ENCODE measurements around the gene B3GNT3. TPM values are rescaled to one million over a fixed set of nuclear protein-coding genes. Genes with fewer than 3 reads are reported as not detected.

B3GNT3 gene
- total and polyA plus RNA-seq, 2 of the 4 experiments (the other 2 are of a cell fraction) = not detected

DNA sequence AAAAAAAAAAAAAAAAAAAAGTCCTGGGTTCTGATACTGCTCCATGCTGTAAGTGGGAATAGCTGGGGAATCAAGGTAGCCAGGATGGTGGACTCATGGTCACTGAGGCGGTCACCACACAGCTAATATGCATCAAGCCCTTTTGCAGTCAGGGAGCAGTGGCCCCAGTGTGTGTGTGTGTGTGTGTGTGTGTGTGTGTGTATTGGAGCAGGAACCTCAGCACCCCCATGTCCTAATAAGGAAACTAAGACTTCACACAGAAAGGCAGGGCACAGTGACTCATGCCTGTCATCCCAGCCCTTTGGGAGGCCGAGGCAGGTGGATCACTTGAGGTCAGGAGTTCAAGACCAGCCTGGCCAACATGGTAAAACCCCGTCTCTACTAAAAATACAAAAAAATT lies 12.0 kb downstream of the B3GNT3 start:
- Histone ChIP-seq H4K91ac (ENCODE audit: insufficient read depth, low read depth, low read length) (no peak overlapping the region), H3K36me3 (ENCODE audit: control insufficient read depth, insufficient read depth, low read length) (no peaks in the 10 kb centered on the region), H3K14ac (replicated peaks; ENCODE audit: low read depth, low read length) (no peak overlapping the region), H2BK120ac (ENCODE audit: low read depth, low read length) (no peak overlapping the region), H3K23ac (ENCODE audit: low read depth, low read length) (no peak overlapping the region), H3K9ac (ENCODE audit: low read depth, low read length) (no peak overlapping the region), H3K4ac (ENCODE audit: low read depth, low read length) (no peak overlapping the region), H3K18ac (ENCODE audit: low read depth, low read length) (no peak overlapping the region), H2BK5ac (ENCODE audit: low read depth, low read length, poor library complexity, severe bottlenecking) (no peak overlapping the region), H3K9me3 (ENCODE audit: control insufficient read depth, insufficient read depth, low read length) (peaks cover 2% of the 10 kb centered on the region; the same call in 1 of the 2 replicates), H3K4me1 (ENCODE audit: control insufficient read depth, insufficient read depth, low read length) (no peaks in the 10 kb centered on the region), H4K8ac (ENCODE audit: low read depth in 2 of 2, low read length in 2 of 2) (no peak overlapping the region), H4K20me1 (ENCODE audit: insufficient read depth, low read length) (no peaks in the 10 kb centered on the region), H2AFZ (replicated peaks; ENCODE audit: low read length, poor library complexity) (no peak overlapping the region), H3K4me2 (ENCODE audit: low read depth, low read length) (no peak overlapping the region), H3K27ac (ENCODE audit: insufficient read depth, low read length) (no peak overlapping the region), H3K4me3 (ENCODE audit: insufficient read depth, low read depth, low read length) (no peak overlapping the region), H3K79me1 (ENCODE audit: low read depth in 1 of 2, low read length in 2 of 2) (no peaks in the 10 kb centered on the region), H3K27me3 (ENCODE audit: control insufficient read depth, insufficient read depth, low read length) (peaks cover 33% of the 10 kb centered on the region), H2AK9ac (replicated peaks; ENCODE audit: low read depth, low read length, poor library complexity) (no peak overlapping the region), H2BK15ac (ENCODE audit: low read depth, low read length) (no peak overlapping the region), H3K56ac (ENCODE audit: extremely low read depth, insufficient read depth, low read length) (no peak overlapping the region), H2BK20ac (ENCODE audit: low read depth, low read length) (no peak overlapping the region), H4K5ac (ENCODE audit: low read depth, low read length) (no peak overlapping the region), H3K9me1 (ENCODE audit: insufficient read depth, low read length) (no peaks in the 10 kb centered on the region), H2AK5ac (ENCODE audit: low read depth, low read length) (no peak overlapping the region)
- in situ Hi-C loops (cut with MboI; ENCODE audit: low sequenced_read_pairs) = no loop called here
- POLR2A ChIA-PET (ENCODE audit: unreplicated experiment) = no interaction called here
- no CpG with 5 or more reads among the region's 3 CpGs for WGBS, 2 experiments (ENCODE audit: extremely low coverage in 2 of 2, insufficient read length in 1 of 2)
- DNase-seq (no peak), ATAC-seq (ENCODE audit: low read depth) (no peak)
- CTCF ChIA-PET = no interaction called here
- dilution Hi-C loops (cut with HindIII; ENCODE audit: low sequenced_read_pairs, unreplicated experiment) = no loop called here
- BruUV-seq (replicated peaks) = no TSS peak
- TF ChIP-seq CEBPB (IDR thresholded peaks at IDR 0.05; ENCODE audit: low read depth, low read length) = no peak
- TF ChIP-seq NFE2L2 (IDR thresholded peaks at IDR 0.05; ENCODE audit: low read depth, low read length) = no peak
- TF ChIP-seq SMC3 (IDR thresholded peaks at IDR 0.05; ENCODE audit: low read depth, low read length) = no peak
- TF ChIP-seq, protein P1, sequence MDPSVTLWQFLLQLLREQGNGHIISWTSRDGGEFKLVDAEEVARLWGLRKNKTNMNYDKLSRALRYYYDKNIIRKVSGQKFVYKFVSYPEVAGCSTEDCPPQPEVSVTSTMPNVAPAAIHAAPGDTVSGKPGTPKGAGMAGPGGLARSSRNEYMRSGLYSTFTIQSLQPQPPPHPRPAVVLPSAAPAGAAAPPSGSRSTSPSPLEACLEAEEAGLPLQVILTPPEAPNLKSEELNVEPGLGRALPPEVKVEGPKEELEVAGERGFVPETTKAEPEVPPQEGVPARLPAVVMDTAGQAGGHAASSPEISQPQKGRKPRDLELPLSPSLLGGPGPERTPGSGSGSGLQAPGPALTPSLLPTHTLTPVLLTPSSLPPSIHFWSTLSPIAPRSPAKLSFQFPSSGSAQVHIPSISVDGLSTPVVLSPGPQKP (IDR thresholded peaks at IDR 0.05; ENCODE audit: borderline replicate concordance, low read depth, low read length) = no peak
- no peak for TF ChIP-seq POLR2A (IDR thresholded peaks at IDR 0.05; ENCODE audit: low read depth, low read length)
- no peak for TF ChIP-seq RCOR1 (IDR thresholded peaks at IDR 0.05; ENCODE audit: insufficient replicate concordance, low read length)
- TF ChIP-seq RFX5 (IDR thresholded peaks at IDR 0.05; ENCODE audit: low read depth, low read length) = no peak
- TF ChIP-seq BHLHE40 (IDR thresholded peaks at IDR 0.05; ENCODE audit: low read depth, low read length) = no peak
- TF ChIP-seq, protein P2, sequence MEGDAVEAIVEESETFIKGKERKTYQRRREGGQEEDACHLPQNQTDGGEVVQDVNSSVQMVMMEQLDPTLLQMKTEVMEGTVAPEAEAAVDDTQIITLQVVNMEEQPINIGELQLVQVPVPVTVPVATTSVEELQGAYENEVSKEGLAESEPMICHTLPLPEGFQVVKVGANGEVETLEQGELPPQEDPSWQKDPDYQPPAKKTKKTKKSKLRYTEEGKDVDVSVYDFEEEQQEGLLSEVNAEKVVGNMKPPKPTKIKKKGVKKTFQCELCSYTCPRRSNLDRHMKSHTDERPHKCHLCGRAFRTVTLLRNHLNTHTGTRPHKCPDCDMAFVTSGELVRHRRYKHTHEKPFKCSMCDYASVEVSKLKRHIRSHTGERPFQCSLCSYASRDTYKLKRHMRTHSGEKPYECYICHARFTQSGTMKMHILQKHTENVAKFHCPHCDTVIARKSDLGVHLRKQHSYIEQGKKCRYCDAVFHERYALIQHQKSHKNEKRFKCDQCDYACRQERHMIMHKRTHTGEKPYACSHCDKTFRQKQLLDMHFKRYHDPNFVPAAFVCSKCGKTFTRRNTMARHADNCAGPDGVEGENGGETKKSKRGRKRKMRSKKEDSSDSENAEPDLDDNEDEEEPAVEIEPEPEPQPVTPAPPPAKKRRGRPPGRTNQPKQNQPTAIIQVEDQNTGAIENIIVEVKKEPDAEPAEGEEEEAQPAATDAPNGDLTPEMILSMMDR (conservative IDR thresholded peaks at IDR 0.05; ENCODE audit: low read depth, low read length) = no peak
- TF ChIP-seq CHD1 (IDR thresholded peaks at IDR 0.05; ENCODE audit: low read depth, low read length) = no peak
- TF ChIP-seq, protein P3, sequence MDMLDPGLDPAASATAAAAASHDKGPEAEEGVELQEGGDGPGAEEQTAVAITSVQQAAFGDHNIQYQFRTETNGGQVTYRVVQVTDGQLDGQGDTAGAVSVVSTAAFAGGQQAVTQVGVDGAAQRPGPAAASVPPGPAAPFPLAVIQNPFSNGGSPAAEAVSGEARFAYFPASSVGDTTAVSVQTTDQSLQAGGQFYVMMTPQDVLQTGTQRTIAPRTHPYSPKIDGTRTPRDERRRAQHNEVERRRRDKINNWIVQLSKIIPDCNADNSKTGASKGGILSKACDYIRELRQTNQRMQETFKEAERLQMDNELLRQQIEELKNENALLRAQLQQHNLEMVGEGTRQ (IDR thresholded peaks at IDR 0.05; ENCODE audit: low read depth, low read length) = no peak
- no peak for TF ChIP-seq MAFK (IDR thresholded peaks at IDR 0.05; ENCODE audit: low read depth, low read length)
- TF ChIP-seq RAD21 (IDR thresholded peaks at IDR 0.05; ENCODE audit: low read length) = no peak
- intact Hi-C loops (cut with micrococcal nuclease) = no loop called here
